HG02798 (cell line): ENCODE measurements around the gene C12orf76.
"Not testable (repeated sequence)": the region's sequence is repeated elsewhere in the genome, so short reads cannot be mapped to it uniquely, and the experiment has no call there.

Source experiments
- ATAC-seq: cut with Tn5 transposase; IDR thresholded peaks from one replicate; pipeline ENCODE4 v1.9.1; 2021; ENCODE audit warnings: mild to moderate bottlenecking; ENCODE audit not compliant: unreplicated experiment, poor library complexity

Gene C12orf76

GRCh38 chr12:110028323-110028722 is 20.0 kb downstream of the C12orf76 start:
- no peak for ATAC-seq

- no peak for ATAC-seq
Observed at GRCh38 chr12:110024051-110024450, 24.3 kb downstream of the C12orf76 start.

- ATAC-seq: no peak
Observed at GRCh38 chr12:110023059-110023980, 25.0 kb downstream of the C12orf76 start.

GRCh38 chr12:110020956-110021355 is 27.4 kb downstream of the C12orf76 start:
- ATAC-seq: no peak

- ATAC-seq: no peak
Observed at GRCh38 chr12:110015132-110015531, 33.2 kb downstream of the C12orf76 start.

- ATAC-seq: no peak
Observed at GRCh38 chr12:110012659-110013058, 35.7 kb downstream of the C12orf76 start.

- ATAC-seq: peak; percentile 63
Observed at GRCh38 chr12:110012137-110012536, 36.2 kb downstream of the C12orf76 start.

GRCh38 chr12:110010853-110011723 is 37.2 kb downstream of the C12orf76 start:
- ATAC-seq: peak; percentile 46

GRCh38 chr12:110008681-110009398 is 39.5 kb downstream of the C12orf76 start:
- ATAC-seq: not testable (repeated sequence)

- ATAC-seq: no peak
Observed at GRCh38 chr12:110007881-110008280, 40.4 kb downstream of the C12orf76 start.

GRCh38 chr12:110006115-110006514 is 42.2 kb downstream of the C12orf76 start:
- no peak for ATAC-seq

GRCh38 chr12:110005319-110005973 is 42.9 kb downstream of the C12orf76 start:
- peak; percentile 54 for ATAC-seq

- peak; percentile 61 for ATAC-seq
Observed at GRCh38 chr12:110004598-110004997, 43.7 kb downstream of the C12orf76 start.

- ATAC-seq: no peak
Observed at GRCh38 chr12:110002676-110003515, 45.4 kb downstream of the C12orf76 start.

- ATAC-seq: no peak
Observed at GRCh38 chr12:110001596-110001995, 46.7 kb downstream of the C12orf76 start.

GRCh38 chr12:109999983-110000505 is 48.3 kb downstream of the C12orf76 start:
- no peak for ATAC-seq

GRCh38 chr12:109999649-109999971 is 48.7 kb downstream of the C12orf76 start:
- no peak for ATAC-seq

GRCh38 chr12:109998904-109999648 is 49.2 kb downstream of the C12orf76 start, which contains the start of gene ANKRD13A:
TSS of gene ANKRD13A (plus strand) at chr12:109999430. CDS start at chr12:109999689, 259 bp downstream.
- peak; percentile 55 for ATAC-seq
